ENCODE results near the gene LTBP1. TPM values are rescaled to one million over a fixed set of nuclear protein-coding genes. Genes with fewer than 3 reads are reported as not detected.

LTBP1 gene
- total RNA-seq, 1 experiment from 2014 or later: 12.5 TPM

GRCh38 chr2:33126958-33127357 is 180.2 kb downstream of the LTBP1 start:
- ATAC-seq (no peak), DNase-seq (ENCODE audit: low read depth, low spot score) (no peak)
- no TSS peak for BruUV-seq (replicated peaks)
- Histone ChIP-seq H3K36me3 (ENCODE audit: control insufficient read depth, insufficient read depth, low read length) (no peaks in the 10 kb centered on the region), H3K9me3 (ENCODE audit: control insufficient read depth, insufficient read depth, low read depth, low read length) (no peaks in the 10 kb centered on the region), H3K4me3 (ENCODE audit: low read depth in 2 of 2, low read length in 2 of 2) (no peak overlapping the region), H3K4me1 (ENCODE audit: control insufficient read depth, insufficient read depth, low read length) (no peaks in the 10 kb centered on the region), H3K27ac (ENCODE audit: low read length) (no peak overlapping the region), H3K27me3 (ENCODE audit: control insufficient read depth, insufficient read depth, low read length) (no peaks in the 10 kb centered on the region)
- intact Hi-C loops (cut with micrococcal nuclease; ENCODE audit: unreplicated experiment): no loop called here
- TF ChIP-seq TCF7L2 (IDR thresholded peaks at IDR 0.05; ENCODE audit: low read depth, low read length) (no peak), SIN3A (IDR thresholded peaks at IDR 0.05; ENCODE audit: borderline replicate concordance, insufficient read depth, low read depth, low read length) (no peak)
- in situ Hi-C loops (cut with HindIII; ENCODE audit: low pct_unique_long_range_greater_than_20kb, low sequenced_read_pairs): no loop called here
- ChIA-PET POLR2A (no interaction called here), CTCF (no interaction called here)

- ChIA-PET CTCF (no interaction called here), POLR2A (no interaction called here)
- no TSS peak for BruUV-seq (replicated peaks)
- Histone ChIP-seq H3K4me1 (ENCODE audit: control insufficient read depth, insufficient read depth, low read length) (peaks cover 3% of the 10 kb centered on the region), H3K36me3 (ENCODE audit: control insufficient read depth, insufficient read depth, low read length) (no peaks in the 10 kb centered on the region), H3K4me3 (ENCODE audit: low read depth in 2 of 2, low read length in 2 of 2) (no peak overlapping the region), H3K9me3 (ENCODE audit: control insufficient read depth, insufficient read depth, low read depth, low read length) (no peaks in the 10 kb centered on the region), H3K27ac (ENCODE audit: low read length) (no peak overlapping the region), H3K27me3 (ENCODE audit: control insufficient read depth, insufficient read depth, low read length) (no peaks in the 10 kb centered on the region)
- intact Hi-C loops (cut with micrococcal nuclease; ENCODE audit: unreplicated experiment): no loop called here
- TF ChIP-seq POLR2AphosphoS5 (IDR thresholded peaks at IDR 0.05; ENCODE audit: low read depth, low read length): no peak
- TF ChIP-seq SIN3A (IDR thresholded peaks at IDR 0.05; ENCODE audit: borderline replicate concordance, insufficient read depth, low read depth, low read length): no peak
- in situ Hi-C loops (cut with HindIII; ENCODE audit: low pct_unique_long_range_greater_than_20kb, low sequenced_read_pairs): no loop called here
- DNase-seq (ENCODE audit: low read depth, low spot score): no peak
- ATAC-seq: no peak
Measured at GRCh38 chr2:33129263-33130053, 182.7 kb downstream of the LTBP1 start.

- Histone ChIP-seq H3K4me1 (ENCODE audit: control insufficient read depth, insufficient read depth, low read length) (peaks cover 9% of the 10 kb centered on the region), H3K4me3 (ENCODE audit: low read depth in 2 of 2, low read length in 2 of 2) (no peak overlapping the region), H3K9me3 (ENCODE audit: control insufficient read depth, insufficient read depth, low read depth, low read length) (no peaks in the 10 kb centered on the region), H3K27ac (ENCODE audit: low read length) (no peak overlapping the region), H3K36me3 (ENCODE audit: control insufficient read depth, insufficient read depth, low read length) (no peaks in the 10 kb centered on the region), H3K27me3 (ENCODE audit: control insufficient read depth, insufficient read depth, low read length) (no peaks in the 10 kb centered on the region)
- ATAC-seq (no peak), DNase-seq (ENCODE audit: low read depth, low spot score) (no peak)
- intact Hi-C loops (cut with micrococcal nuclease; ENCODE audit: unreplicated experiment) (no loop called here), in situ Hi-C loops (cut with HindIII; ENCODE audit: low pct_unique_long_range_greater_than_20kb, low sequenced_read_pairs) (no loop called here)
- no peak for TF ChIP-seq TCF7L2 (IDR thresholded peaks at IDR 0.05; ENCODE audit: low read depth, low read length)
- no peak for TF ChIP-seq SIN3A (IDR thresholded peaks at IDR 0.05; ENCODE audit: borderline replicate concordance, insufficient read depth, low read depth, low read length)
- no peak for TF ChIP-seq POLR2AphosphoS5 (IDR thresholded peaks at IDR 0.05; ENCODE audit: low read depth, low read length)
- TF ChIP-seq, protein P1, sequence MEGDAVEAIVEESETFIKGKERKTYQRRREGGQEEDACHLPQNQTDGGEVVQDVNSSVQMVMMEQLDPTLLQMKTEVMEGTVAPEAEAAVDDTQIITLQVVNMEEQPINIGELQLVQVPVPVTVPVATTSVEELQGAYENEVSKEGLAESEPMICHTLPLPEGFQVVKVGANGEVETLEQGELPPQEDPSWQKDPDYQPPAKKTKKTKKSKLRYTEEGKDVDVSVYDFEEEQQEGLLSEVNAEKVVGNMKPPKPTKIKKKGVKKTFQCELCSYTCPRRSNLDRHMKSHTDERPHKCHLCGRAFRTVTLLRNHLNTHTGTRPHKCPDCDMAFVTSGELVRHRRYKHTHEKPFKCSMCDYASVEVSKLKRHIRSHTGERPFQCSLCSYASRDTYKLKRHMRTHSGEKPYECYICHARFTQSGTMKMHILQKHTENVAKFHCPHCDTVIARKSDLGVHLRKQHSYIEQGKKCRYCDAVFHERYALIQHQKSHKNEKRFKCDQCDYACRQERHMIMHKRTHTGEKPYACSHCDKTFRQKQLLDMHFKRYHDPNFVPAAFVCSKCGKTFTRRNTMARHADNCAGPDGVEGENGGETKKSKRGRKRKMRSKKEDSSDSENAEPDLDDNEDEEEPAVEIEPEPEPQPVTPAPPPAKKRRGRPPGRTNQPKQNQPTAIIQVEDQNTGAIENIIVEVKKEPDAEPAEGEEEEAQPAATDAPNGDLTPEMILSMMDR (IDR thresholded peaks at IDR 0.05): no peak
- TF ChIP-seq, protein P2, sequence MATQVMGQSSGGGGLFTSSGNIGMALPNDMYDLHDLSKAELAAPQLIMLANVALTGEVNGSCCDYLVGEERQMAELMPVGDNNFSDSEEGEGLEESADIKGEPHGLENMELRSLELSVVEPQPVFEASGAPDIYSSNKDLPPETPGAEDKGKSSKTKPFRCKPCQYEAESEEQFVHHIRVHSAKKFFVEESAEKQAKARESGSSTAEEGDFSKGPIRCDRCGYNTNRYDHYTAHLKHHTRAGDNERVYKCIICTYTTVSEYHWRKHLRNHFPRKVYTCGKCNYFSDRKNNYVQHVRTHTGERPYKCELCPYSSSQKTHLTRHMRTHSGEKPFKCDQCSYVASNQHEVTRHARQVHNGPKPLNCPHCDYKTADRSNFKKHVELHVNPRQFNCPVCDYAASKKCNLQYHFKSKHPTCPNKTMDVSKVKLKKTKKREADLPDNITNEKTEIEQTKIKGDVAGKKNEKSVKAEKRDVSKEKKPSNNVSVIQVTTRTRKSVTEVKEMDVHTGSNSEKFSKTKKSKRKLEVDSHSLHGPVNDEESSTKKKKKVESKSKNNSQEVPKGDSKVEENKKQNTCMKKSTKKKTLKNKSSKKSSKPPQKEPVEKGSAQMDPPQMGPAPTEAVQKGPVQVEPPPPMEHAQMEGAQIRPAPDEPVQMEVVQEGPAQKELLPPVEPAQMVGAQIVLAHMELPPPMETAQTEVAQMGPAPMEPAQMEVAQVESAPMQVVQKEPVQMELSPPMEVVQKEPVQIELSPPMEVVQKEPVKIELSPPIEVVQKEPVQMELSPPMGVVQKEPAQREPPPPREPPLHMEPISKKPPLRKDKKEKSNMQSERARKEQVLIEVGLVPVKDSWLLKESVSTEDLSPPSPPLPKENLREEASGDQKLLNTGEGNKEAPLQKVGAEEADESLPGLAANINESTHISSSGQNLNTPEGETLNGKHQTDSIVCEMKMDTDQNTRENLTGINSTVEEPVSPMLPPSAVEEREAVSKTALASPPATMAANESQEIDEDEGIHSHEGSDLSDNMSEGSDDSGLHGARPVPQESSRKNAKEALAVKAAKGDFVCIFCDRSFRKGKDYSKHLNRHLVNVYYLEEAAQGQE (IDR thresholded peaks at IDR 0.05; ENCODE audit: insufficient read depth in 1 of 2, low read depth in 2 of 2, low read length in 1 of 2): no peak
- POLR2A ChIA-PET: no interaction called here
- no TSS peak for BruUV-seq (replicated peaks)
- CTCF ChIA-PET: no interaction called here
Measured at GRCh38 chr2:33130054-33130447, 183.3 kb downstream of the LTBP1 start.

Data from Panc1 (cell line).